A673 (cell line): ENCODE measurements around the gene ASB15. TPM values are rescaled to one million over a fixed set of nuclear protein-coding genes. Genes with fewer than 3 reads are reported as not detected.

Experiments
- BruUV-seq: library from RNA; stranded (reverse); fragments of 400-500 nt; replicated peaks from 2 replicates; lab custom pipeline; 2021; lab: Mats Ljungman, UMichigan
- CTCF ChIA-PET: fragments of 300-600 bp; sonication (Branson Sonifier 250); formaldehyde crosslinking; loops from one replicate; lab custom pipeline; 2022; ENCODE audit warnings: antibody characterized with exemption; lab: Charles Lee
- POLR2A ChIA-PET: fragments of 300-600 bp; sonication (Branson Sonifier 250); formaldehyde crosslinking; loops from one replicate; lab custom pipeline; 2022; ENCODE audit warnings: antibody characterized with exemption; ENCODE audit not compliant: low non-redundant PET; lab: Charles Lee
- DNase-seq: peaks from one replicate; pipeline ENCODE4 v3.0.0-alpha.2; 2015; ENCODE audit warnings: low spot score
- H3K27ac ChIP-seq: fragments of 200-600 bp; sonication (generic); 2 replicates; pipeline ENCODE4 v1.5.1; 2016; ENCODE audit warnings: mixed run types, low read depth, mild to moderate bottlenecking, mixed read lengths, antibody characterized with exemption, low read length; ENCODE audit not compliant: poor library complexity, severe bottlenecking
- H3K27me3 ChIP-seq: fragments of 200-600 bp; sonication (generic); replicated peaks from 2 replicates; pipeline ENCODE4 v1.6.1; 2017; ENCODE audit warnings: mixed run types, low read depth, mild to moderate bottlenecking, mixed read lengths, antibody characterized with exemption, low read length; ENCODE audit not compliant: insufficient read depth, poor library complexity
- H3K36me3 ChIP-seq: fragments of 200-600 bp; sonication (generic); 2 replicates; pipeline ENCODE4 v1.6.1; 2016; ENCODE audit warnings: mixed run types, mild to moderate bottlenecking, mixed read lengths, antibody characterized with exemption, low read length; ENCODE audit not compliant: insufficient read depth, poor library complexity, severe bottlenecking
- H3K4me1 ChIP-seq: fragments of 200-600 bp; sonication (generic); 2 replicates; pipeline ENCODE4 v1.6.1; 2017; ENCODE audit warnings: mixed run types, mild to moderate bottlenecking, mixed read lengths, antibody characterized with exemption, low read length; ENCODE audit not compliant: insufficient read depth, poor library complexity, severe bottlenecking
- H3K4me3 ChIP-seq: fragments of 200-600 bp; sonication (generic); 2 replicates; pipeline ENCODE4 v1.5.1; 2016; ENCODE audit warnings: low read depth, mixed run types, mild to moderate bottlenecking, mixed read lengths, low read length; ENCODE audit not compliant: poor library complexity, severe bottlenecking
- H3K9me3 ChIP-seq: fragments of 200-600 bp; sonication (generic); 2 replicates; pipeline ENCODE4 v1.6.1; 2016; ENCODE audit warnings: mixed run types, low read depth, mild to moderate bottlenecking, mixed read lengths, antibody characterized with exemption, low read length; ENCODE audit not compliant: poor library complexity, severe bottlenecking
- EZH2 ChIP-seq: fragments of 200-600 bp; sonication (generic); IDR thresholded peaks from 2 replicates; pipeline ENCODE4 v1.6.1; 2017; ENCODE audit warnings: borderline replicate concordance, low read depth, mild to moderate bottlenecking, mixed read lengths, antibody characterized with exemption, low read length; ENCODE audit not compliant: poor library complexity, severe bottlenecking
- intact Hi-C: fragments of 100-400 bp; cut with micrococcal nuclease; formaldehyde crosslinking; loops from one replicate; pipeline ENCODE4 v1.10.0; 2022; ENCODE audit not compliant: unreplicated experiment
- total RNA-seq: library from RNA; stranded (reverse); gene quantifications from 2 replicates; pipeline ENCODE4 v1.2.3, GENCODE V29; 2021
- TF ChIP-seq, protein P1 (sequence below): fragments of 300-800, 200-600 bp; sonication (generic); conservative IDR thresholded peaks from 2 replicates; pipeline ENCODE4 v1.5.1; 2017; ENCODE audit warnings: low read depth, mild to moderate bottlenecking, antibody characterized with exemption, low read length, moderate library complexity, mixed read lengths

Gene ASB15
- total RNA-seq, 1 experiment from 2014 or later = not detected

DNA sequence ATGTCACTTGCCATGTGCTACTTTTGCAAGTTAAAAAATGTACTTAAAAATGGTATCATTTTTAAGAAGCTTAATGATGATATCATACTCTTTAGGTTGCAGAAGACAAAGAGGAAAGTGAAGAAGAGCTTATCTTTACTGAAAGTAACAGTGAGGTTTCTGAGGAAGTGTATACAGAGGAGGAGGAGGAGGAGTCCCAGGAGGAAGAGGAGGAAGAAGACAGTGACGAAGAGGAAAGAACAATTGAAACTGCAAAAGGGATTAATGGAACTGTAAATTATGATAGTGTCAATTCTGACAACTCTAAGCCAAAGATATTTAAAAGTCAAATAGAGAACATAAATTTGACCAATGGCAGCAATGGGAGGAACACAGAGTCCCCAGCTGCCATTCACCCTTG, 60.1 kb downstream of the ASB15 start:
- intact Hi-C loops = no loop called here
- no TSS peak for BruUV-seq
- no peaks in the 10 kb centered on the region for H3K27me3 ChIP-seq
- POLR2A ChIA-PET = no interaction called here
- H3K4me3 ChIP-seq = no peak overlapping the region
- no peak for TF ChIP-seq EZH2
- TF ChIP-seq, protein P1, sequence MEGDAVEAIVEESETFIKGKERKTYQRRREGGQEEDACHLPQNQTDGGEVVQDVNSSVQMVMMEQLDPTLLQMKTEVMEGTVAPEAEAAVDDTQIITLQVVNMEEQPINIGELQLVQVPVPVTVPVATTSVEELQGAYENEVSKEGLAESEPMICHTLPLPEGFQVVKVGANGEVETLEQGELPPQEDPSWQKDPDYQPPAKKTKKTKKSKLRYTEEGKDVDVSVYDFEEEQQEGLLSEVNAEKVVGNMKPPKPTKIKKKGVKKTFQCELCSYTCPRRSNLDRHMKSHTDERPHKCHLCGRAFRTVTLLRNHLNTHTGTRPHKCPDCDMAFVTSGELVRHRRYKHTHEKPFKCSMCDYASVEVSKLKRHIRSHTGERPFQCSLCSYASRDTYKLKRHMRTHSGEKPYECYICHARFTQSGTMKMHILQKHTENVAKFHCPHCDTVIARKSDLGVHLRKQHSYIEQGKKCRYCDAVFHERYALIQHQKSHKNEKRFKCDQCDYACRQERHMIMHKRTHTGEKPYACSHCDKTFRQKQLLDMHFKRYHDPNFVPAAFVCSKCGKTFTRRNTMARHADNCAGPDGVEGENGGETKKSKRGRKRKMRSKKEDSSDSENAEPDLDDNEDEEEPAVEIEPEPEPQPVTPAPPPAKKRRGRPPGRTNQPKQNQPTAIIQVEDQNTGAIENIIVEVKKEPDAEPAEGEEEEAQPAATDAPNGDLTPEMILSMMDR = no peak
- no peaks in the 10 kb centered on the region for H3K9me3 ChIP-seq
- H3K4me1 ChIP-seq = no peaks in the 10 kb centered on the region
- no peak overlapping the region for H3K27ac ChIP-seq
- H3K36me3 ChIP-seq = no peaks in the 10 kb centered on the region
- CTCF ChIA-PET = no interaction called here
- no peak for DNase-seq

DNA sequence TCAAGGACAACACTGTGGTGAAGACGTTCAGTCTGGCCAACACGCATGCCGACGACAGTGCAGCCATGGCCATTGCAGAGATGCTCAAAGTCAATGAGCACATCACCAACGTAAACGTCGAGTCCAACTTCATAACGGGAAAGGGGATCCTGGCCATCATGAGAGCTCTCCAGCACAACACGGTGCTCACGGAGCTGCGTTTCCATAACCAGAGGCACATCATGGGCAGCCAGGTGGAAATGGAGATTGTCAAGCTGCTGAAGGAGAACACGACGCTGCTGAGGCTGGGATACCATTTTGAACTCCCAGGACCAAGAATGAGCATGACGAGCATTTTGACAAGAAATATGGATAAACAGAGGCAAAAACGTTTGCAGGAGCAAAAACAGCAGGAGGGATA, 60.7 kb downstream of the ASB15 start:
- Histone ChIP-seq H3K36me3 (no peaks in the 10 kb centered on the region), H3K27me3 (no peaks in the 10 kb centered on the region), H3K4me1 (no peaks in the 10 kb centered on the region), H3K27ac (no peak overlapping the region), H3K9me3 (no peaks in the 10 kb centered on the region), H3K4me3 (no peak overlapping the region)
- ChIA-PET POLR2A (no interaction called here), CTCF (no interaction called here)
- no peak for TF ChIP-seq EZH2
- TF ChIP-seq, protein P1 = no peak
- intact Hi-C loops = no loop called here
- no TSS peak for BruUV-seq
- DNase-seq = no peak

DNA sequence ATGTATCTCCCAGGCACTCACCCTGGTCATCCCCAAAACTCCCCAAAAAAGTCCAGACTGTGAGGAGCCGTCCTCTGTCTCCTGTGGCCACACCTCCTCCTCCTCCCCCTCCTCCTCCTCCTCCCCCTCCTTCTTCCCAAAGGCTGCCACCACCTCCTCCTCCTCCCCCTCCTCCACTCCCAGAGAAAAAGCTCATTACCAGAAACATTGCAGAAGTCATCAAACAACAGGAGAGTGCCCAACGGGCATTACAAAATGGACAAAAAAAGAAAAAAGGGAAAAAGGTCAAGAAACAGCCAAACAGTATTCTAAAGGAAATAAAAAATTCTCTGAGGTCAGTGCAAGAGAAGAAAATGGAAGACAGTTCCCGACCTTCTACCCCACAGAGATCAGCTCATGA, 61.1 kb downstream of the ASB15 start:
- Histone ChIP-seq H3K9me3 (no peaks in the 10 kb centered on the region), H3K36me3 (no peaks in the 10 kb centered on the region), H3K4me1 (no peaks in the 10 kb centered on the region), H3K27me3 (no peaks in the 10 kb centered on the region), H3K27ac (no peak overlapping the region), H3K4me3 (no peak overlapping the region)
- DNase-seq = no peak
- CTCF ChIA-PET = no interaction called here
- BruUV-seq = no TSS peak
- POLR2A ChIA-PET = no interaction called here
- TF ChIP-seq EZH2 = no peak
- TF ChIP-seq, protein P1 = no peak
- intact Hi-C loops = no loop called here
